ENCODE results near the gene SH3RF3. TPM values are rescaled to one million over a fixed set of nuclear protein-coding genes. Genes with fewer than 3 reads are reported as not detected.
A peak's percentile ranks its signal among the peaks of the same experiment; 100 is the strongest.

The SH3RF3 gene
- total RNA-seq, 1 donor from 2014 or later = 7.3 TPM

DNA sequence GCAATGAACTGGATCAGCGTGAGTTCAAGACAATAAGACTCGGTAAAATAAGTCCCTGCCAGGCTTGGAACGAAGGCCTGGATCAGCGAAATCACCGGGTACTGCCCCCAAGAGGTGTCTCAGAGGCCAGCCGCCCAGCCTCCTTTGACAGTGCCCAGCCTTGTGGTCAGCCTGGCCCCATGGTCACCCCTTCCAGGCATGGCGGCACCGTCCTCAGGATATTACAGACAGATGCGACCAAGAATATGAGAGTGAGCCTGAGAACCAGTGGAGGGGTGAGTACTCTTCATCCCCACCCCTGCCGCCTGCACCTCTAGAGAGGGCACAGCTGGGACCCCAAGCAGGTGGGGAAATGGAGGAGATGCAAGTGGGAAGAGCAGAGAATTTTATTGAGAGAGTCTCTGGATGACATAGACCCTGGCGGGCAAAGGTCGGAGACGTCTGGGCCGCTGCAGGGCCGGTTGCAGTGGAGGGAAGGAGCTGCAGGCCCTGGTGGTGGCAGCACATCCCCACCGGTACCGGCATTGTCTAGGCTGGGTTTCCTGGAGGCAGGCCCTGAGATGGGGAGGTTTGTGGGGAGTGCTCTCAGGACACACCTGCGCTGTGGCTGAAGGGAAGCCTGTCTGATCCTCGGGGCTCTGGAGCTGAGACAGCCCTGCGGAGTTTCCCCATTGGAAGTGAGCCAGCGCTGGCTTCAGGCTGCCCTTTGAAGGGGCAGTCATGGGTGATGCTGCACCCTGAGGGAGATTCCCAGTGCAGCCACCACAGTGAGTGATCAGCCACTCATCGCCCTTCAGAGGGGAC is 294.8 kb downstream of the SH3RF3 start:
- H3K36me3 Mint-ChIP-seq (ENCODE audit: low read depth, unreplicated experiment) = peaks cover 21% of the 10 kb centered on the region
- no peak overlapping the region for H2AFZ ChIP-seq (ENCODE audit: low read depth, low read length)
- no peak for FAIRE-seq
- H3K4me3 Mint-ChIP-seq (ENCODE audit: unreplicated experiment) = peak overlapping the region; percentile 42
- H4K20me1 ChIP-seq (ENCODE audit: insufficient read depth, low read length) = no peaks in the 10 kb centered on the region
- TF ChIP-seq EZH2 (IDR thresholded peaks at IDR 0.05; ENCODE audit: insufficient read depth, low read length) = no peak
- TF ChIP-seq, protein P1, sequence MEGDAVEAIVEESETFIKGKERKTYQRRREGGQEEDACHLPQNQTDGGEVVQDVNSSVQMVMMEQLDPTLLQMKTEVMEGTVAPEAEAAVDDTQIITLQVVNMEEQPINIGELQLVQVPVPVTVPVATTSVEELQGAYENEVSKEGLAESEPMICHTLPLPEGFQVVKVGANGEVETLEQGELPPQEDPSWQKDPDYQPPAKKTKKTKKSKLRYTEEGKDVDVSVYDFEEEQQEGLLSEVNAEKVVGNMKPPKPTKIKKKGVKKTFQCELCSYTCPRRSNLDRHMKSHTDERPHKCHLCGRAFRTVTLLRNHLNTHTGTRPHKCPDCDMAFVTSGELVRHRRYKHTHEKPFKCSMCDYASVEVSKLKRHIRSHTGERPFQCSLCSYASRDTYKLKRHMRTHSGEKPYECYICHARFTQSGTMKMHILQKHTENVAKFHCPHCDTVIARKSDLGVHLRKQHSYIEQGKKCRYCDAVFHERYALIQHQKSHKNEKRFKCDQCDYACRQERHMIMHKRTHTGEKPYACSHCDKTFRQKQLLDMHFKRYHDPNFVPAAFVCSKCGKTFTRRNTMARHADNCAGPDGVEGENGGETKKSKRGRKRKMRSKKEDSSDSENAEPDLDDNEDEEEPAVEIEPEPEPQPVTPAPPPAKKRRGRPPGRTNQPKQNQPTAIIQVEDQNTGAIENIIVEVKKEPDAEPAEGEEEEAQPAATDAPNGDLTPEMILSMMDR (IDR thresholded peaks at IDR 0.05; ENCODE audit: insufficient read depth, low read depth, low read length) = no peak
- H3K4me1 ChIP-seq (ENCODE audit: insufficient read depth, low read length) = no peaks in the 10 kb centered on the region
- peaks cover 20% of the 10 kb centered on the region for H3K27me3 Mint-ChIP-seq (ENCODE audit: low read depth, unreplicated experiment)
- no peak overlapping the region for H3K27ac Mint-ChIP-seq (ENCODE audit: unreplicated experiment)
- no peak overlapping the region for H3K4me2 ChIP-seq (ENCODE audit: low read length)
- no peaks in the 10 kb centered on the region for H3K79me2 ChIP-seq (ENCODE audit: insufficient read depth, low read length)
- no peaks in the 10 kb centered on the region for H3K9me3 Mint-ChIP-seq (ENCODE audit: unreplicated experiment)
- no peak for DNase-seq (ENCODE audit: low read depth)
- no peaks in the 10 kb centered on the region for H3K36me3 ChIP-seq (ENCODE audit: insufficient read depth, low read length)
- no peak overlapping the region for H3K9ac ChIP-seq (ENCODE audit: low read length)
- no peaks in the 10 kb centered on the region for H3K27me3 ChIP-seq (ENCODE audit: insufficient read depth, low read length)
- no peaks in the 10 kb centered on the region for H3K9me3 ChIP-seq (ENCODE audit: insufficient read depth, low read depth, low read length)
- peaks cover 2% of the 10 kb centered on the region for H3K4me1 Mint-ChIP-seq (ENCODE audit: low read depth, unreplicated experiment)
- no peak overlapping the region for H3K4me3 ChIP-seq (ENCODE audit: insufficient read depth, low read depth, low read length)
- H3K27ac ChIP-seq (ENCODE audit: low read depth, low read length) = no peak overlapping the region

DNA sequence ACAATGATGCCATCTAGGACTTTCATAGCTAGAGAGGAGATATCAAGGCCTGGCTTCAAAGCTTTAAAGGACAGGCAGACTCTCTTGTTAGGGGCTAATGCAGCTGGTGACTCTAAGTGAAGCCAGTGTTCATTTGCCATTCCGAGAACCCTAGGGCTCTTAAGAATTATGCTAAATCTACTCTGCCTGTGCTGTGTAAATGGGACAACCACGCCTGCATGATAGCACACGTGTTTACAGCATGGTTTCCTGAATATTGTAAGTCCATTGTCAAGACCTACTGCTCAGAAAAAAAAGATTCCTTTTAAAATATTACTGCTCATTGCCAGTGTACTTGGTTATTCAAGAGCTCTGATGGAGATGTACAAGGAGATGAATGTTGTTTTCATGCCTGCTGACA is 296.4 kb downstream of the SH3RF3 start:
- Histone ChIP-seq H3K79me2 (ENCODE audit: insufficient read depth, low read length) (no peaks in the 10 kb centered on the region), H2AFZ (ENCODE audit: low read depth, low read length) (no peak overlapping the region), H3K4me3 (ENCODE audit: insufficient read depth, low read depth, low read length) (no peak overlapping the region), H3K4me1 (ENCODE audit: insufficient read depth, low read length) (no peaks in the 10 kb centered on the region), H4K20me1 (ENCODE audit: insufficient read depth, low read length) (no peaks in the 10 kb centered on the region), H3K36me3 (ENCODE audit: insufficient read depth, low read length) (no peaks in the 10 kb centered on the region), H3K4me2 (ENCODE audit: low read length) (no peak overlapping the region), H3K27ac (ENCODE audit: low read depth, low read length) (no peak overlapping the region), H3K9ac (ENCODE audit: low read length) (no peak overlapping the region), H3K9me3 (ENCODE audit: insufficient read depth, low read depth, low read length) (no peaks in the 10 kb centered on the region), H3K27me3 (ENCODE audit: insufficient read depth, low read length) (no peaks in the 10 kb centered on the region)
- H3K27ac Mint-ChIP-seq (ENCODE audit: unreplicated experiment) = no peak overlapping the region
- peaks cover 21% of the 10 kb centered on the region for H3K36me3 Mint-ChIP-seq (ENCODE audit: low read depth, unreplicated experiment)
- no peaks in the 10 kb centered on the region for H3K9me3 Mint-ChIP-seq (ENCODE audit: unreplicated experiment)
- DNase-seq (ENCODE audit: low read depth) = no peak
- H3K4me3 Mint-ChIP-seq (ENCODE audit: unreplicated experiment) = no peak overlapping the region
- peaks cover 15% of the 10 kb centered on the region for H3K27me3 Mint-ChIP-seq (ENCODE audit: low read depth, unreplicated experiment)
- no peak for FAIRE-seq
- TF ChIP-seq EZH2 (IDR thresholded peaks at IDR 0.05; ENCODE audit: insufficient read depth, low read length) = no peak
- TF ChIP-seq, protein P1 (IDR thresholded peaks at IDR 0.05; ENCODE audit: insufficient read depth, low read depth, low read length) = no peak
- H3K4me1 Mint-ChIP-seq (ENCODE audit: low read depth, unreplicated experiment) = peaks cover 3% of the 10 kb centered on the region

DNA sequence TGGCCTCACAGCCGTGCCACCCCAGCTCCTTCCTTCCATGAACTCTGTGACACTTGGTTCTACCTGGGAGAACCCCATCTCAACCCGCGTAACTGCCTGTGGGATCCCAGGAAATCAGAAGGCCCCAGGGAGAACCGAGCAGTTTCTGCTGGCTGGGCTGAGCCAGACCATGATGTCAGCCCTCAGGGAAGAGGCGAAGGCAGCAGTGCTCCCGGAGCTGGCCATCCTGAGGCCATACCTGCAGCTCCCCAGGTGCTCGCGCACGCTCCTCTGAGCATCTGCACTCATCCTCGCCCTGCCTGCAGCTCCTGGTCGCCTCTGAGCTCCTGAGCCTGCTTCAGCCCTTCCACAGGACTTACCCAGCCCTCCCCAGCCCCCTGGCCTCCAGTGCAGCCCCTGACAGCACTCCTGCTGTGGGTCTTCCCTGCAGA is 298.7 kb downstream of the SH3RF3 start:
- Mint-ChIP-seq H3K36me3 (ENCODE audit: low read depth, unreplicated experiment) (peaks cover 16% of the 10 kb centered on the region), H3K4me3 (ENCODE audit: unreplicated experiment) (no peak overlapping the region), H3K9me3 (ENCODE audit: unreplicated experiment) (no peaks in the 10 kb centered on the region), H3K27ac (ENCODE audit: unreplicated experiment) (no peak overlapping the region), H3K27me3 (ENCODE audit: low read depth, unreplicated experiment) (peaks cover 20% of the 10 kb centered on the region), H3K4me1 (ENCODE audit: low read depth, unreplicated experiment) (peaks cover 3% of the 10 kb centered on the region)
- no peak for FAIRE-seq
- H3K27me3 ChIP-seq (ENCODE audit: insufficient read depth, low read length) = no peaks in the 10 kb centered on the region
- H3K4me2 ChIP-seq (ENCODE audit: low read length) = no peak overlapping the region
- TF ChIP-seq EZH2 (IDR thresholded peaks at IDR 0.05; ENCODE audit: insufficient read depth, low read length) = no peak
- TF ChIP-seq, protein P1 (IDR thresholded peaks at IDR 0.05; ENCODE audit: insufficient read depth, low read depth, low read length) = no peak
- no peak overlapping the region for H3K4me3 ChIP-seq (ENCODE audit: insufficient read depth, low read depth, low read length)
- H2AFZ ChIP-seq (ENCODE audit: low read depth, low read length) = no peak overlapping the region
- no peaks in the 10 kb centered on the region for H3K36me3 ChIP-seq (ENCODE audit: insufficient read depth, low read length)
- no peak for DNase-seq (ENCODE audit: low read depth)
- no peak overlapping the region for H3K27ac ChIP-seq (ENCODE audit: low read depth, low read length)
- no peaks in the 10 kb centered on the region for H3K79me2 ChIP-seq (ENCODE audit: insufficient read depth, low read length)
- no peaks in the 10 kb centered on the region for H3K4me1 ChIP-seq (ENCODE audit: insufficient read depth, low read length)
- no peaks in the 10 kb centered on the region for H4K20me1 ChIP-seq (ENCODE audit: insufficient read depth, low read length)
- H3K9me3 ChIP-seq (ENCODE audit: insufficient read depth, low read depth, low read length) = no peaks in the 10 kb centered on the region
- H3K9ac ChIP-seq (ENCODE audit: low read length) = no peak overlapping the region
